ENCODE measurements around the gene MSH5. TPM values are rescaled to one million over a fixed set of nuclear protein-coding genes. Genes with fewer than 3 reads are reported as not detected.

The MSH5 gene
- total RNA-seq, 2 donors from 2014 or later: 35.7 to 57.2 TPM

- no peak overlapping the region for H3K4me3 Mint-ChIP-seq
Measured at GRCh38 chr6:31763619-31763940, 23.8 kb downstream of the MSH5 start.

GRCh38 chr6:31764198-31764597, 24.4 kb downstream of the MSH5 start:
- 88 to 93% methylated on average over 2 to 4 of the region's 4 CpGs for WGBS, 2 experiments (ENCODE audit: insufficient coverage in 1 of 2, insufficient read length in 1 of 2)
- Mint-ChIP-seq H3K4me1 (peaks cover 18% of the 10 kb centered on the region), H3K27ac (peak overlapping the region; percentile 67), H3K36me3 (ENCODE audit: low read depth) (peaks cover 23% of the 10 kb centered on the region), H3K27me3 (ENCODE audit: insufficient read depth) (no peaks in the 10 kb centered on the region), H3K9me3 (no peaks in the 10 kb centered on the region), H3K4me3 (no peak overlapping the region)
- H3K9ac ChIP-seq (ENCODE audit: extremely low read depth, low read length, poor library complexity, severe bottlenecking): no peak overlapping the region
- H3K27me3 ChIP-seq (ENCODE audit: control insufficient read depth, insufficient read depth, low read length, poor library complexity, severe bottlenecking): no peaks in the 10 kb centered on the region
- no peaks in the 10 kb centered on the region for H3K36me3 ChIP-seq (ENCODE audit: control insufficient read depth, insufficient read depth, low read length)
- H3K9me3 ChIP-seq (ENCODE audit: control insufficient read depth, low read length): no peaks in the 10 kb centered on the region
- no peak for DNase-seq
- no peaks in the 10 kb centered on the region for H3K4me1 ChIP-seq (ENCODE audit: control insufficient read depth, insufficient read depth, low read length)
- H3K4me3 ChIP-seq (ENCODE audit: low read length): no peak overlapping the region
- TF ChIP-seq CTCF (conservative IDR thresholded peaks at IDR 0.05): no peak
- H3K27ac ChIP-seq (ENCODE audit: low read depth, low read length): no peak overlapping the region

More at GRCh38 chr6:31763619-31763940, 23.8 kb downstream of the MSH5 start:
- WGBS, 2 experiments (ENCODE audit: insufficient coverage in 1 of 2, insufficient read length in 1 of 2): 0 to 39% methylated on average over 1 of the region's 1 CpG
- Mint-ChIP-seq H3K27ac (peak overlapping the region; percentile 77), H3K4me1 (peaks cover 18% of the 10 kb centered on the region), H3K27me3 (ENCODE audit: insufficient read depth) (no peaks in the 10 kb centered on the region), H3K36me3 (ENCODE audit: low read depth) (peaks cover 25% of the 10 kb centered on the region), H3K9me3 (no peaks in the 10 kb centered on the region)
- Histone ChIP-seq H3K9ac (ENCODE audit: extremely low read depth, low read length, poor library complexity, severe bottlenecking) (no peak overlapping the region), H3K27me3 (ENCODE audit: control insufficient read depth, insufficient read depth, low read length, poor library complexity, severe bottlenecking) (no peaks in the 10 kb centered on the region), H3K9me3 (ENCODE audit: control insufficient read depth, low read length) (no peaks in the 10 kb centered on the region), H3K27ac (ENCODE audit: low read depth, low read length) (peak overlapping the region; percentile 86), H3K4me3 (ENCODE audit: low read length) (no peak overlapping the region), H3K36me3 (ENCODE audit: control insufficient read depth, insufficient read depth, low read length) (no peaks in the 10 kb centered on the region), H3K4me1 (ENCODE audit: control insufficient read depth, insufficient read depth, low read length) (no peaks in the 10 kb centered on the region)
- peak; percentile 86 for DNase-seq
- TF ChIP-seq CTCF (conservative IDR thresholded peaks at IDR 0.05): no peak

- Mint-ChIP-seq H3K9me3 (no peaks in the 10 kb centered on the region), H3K4me1 (peaks cover 18% of the 10 kb centered on the region), H3K27me3 (ENCODE audit: insufficient read depth) (no peaks in the 10 kb centered on the region), H3K27ac (peak overlapping the region; percentile 41), H3K36me3 (ENCODE audit: low read depth) (peaks cover 19% of the 10 kb centered on the region), H3K4me3 (peak overlapping the region; percentile 51)
- H3K27me3 ChIP-seq (ENCODE audit: control insufficient read depth, insufficient read depth, low read length, poor library complexity, severe bottlenecking): no peaks in the 10 kb centered on the region
- no peaks in the 10 kb centered on the region for H3K4me1 ChIP-seq (ENCODE audit: control insufficient read depth, insufficient read depth, low read length)
- no peak overlapping the region for H3K9ac ChIP-seq (ENCODE audit: extremely low read depth, low read length, poor library complexity, severe bottlenecking)
- no peak for DNase-seq
- TF ChIP-seq CTCF (conservative IDR thresholded peaks at IDR 0.05): no peak
- WGBS, 2 experiments (ENCODE audit: insufficient coverage in 1 of 2, insufficient read length in 1 of 2): 92 to 100% methylated on average over 3 to 9 of the region's 9 CpGs
- H3K27ac ChIP-seq (ENCODE audit: low read depth, low read length): no peak overlapping the region
- H3K4me3 ChIP-seq (ENCODE audit: low read length): no peak overlapping the region
- H3K36me3 ChIP-seq (ENCODE audit: control insufficient read depth, insufficient read depth, low read length): no peaks in the 10 kb centered on the region
- H3K9me3 ChIP-seq (ENCODE audit: control insufficient read depth, low read length): no peaks in the 10 kb centered on the region
Measured at GRCh38 chr6:31765559-31765909, 25.7 kb downstream of the MSH5 start.

Data from endodermal cell (in vitro differentiated cells).